Gastrocnemius medialis (tissue), 4 donors: Measurements from ENCODE around the gene MAPKAP1.

ENCODE experiments used
- CTCF ChIP-seq, 5 experiments: fragments of 450-650 bp in 3 of 5; fragments of 200-600 bp in 2 of 5; sonication (generic) in 2 of 5; IDR thresholded peaks in 4 of 5; conservative IDR thresholded peaks in 1 of 5; 1 replicate in 4 of 5; 2 replicates in 1 of 5; pipeline ENCODE4 v1.5.1; 2016 to 2019; ENCODE audit warnings: antibody characterized with exemption in 5 of 5, mild to moderate bottlenecking in 3 of 5, moderate library complexity in 3 of 5
- POLR2A ChIP-seq, 2 donors: fragments of 450-650 bp; IDR thresholded peaks; one replicate each; pipeline ENCODE4 v1.6.1; 2017; ENCODE audit warnings: antibody characterized with exemption in 2 of 2, mild to moderate bottlenecking in 2 of 2, moderate library complexity in 2 of 2

- TF ChIP-seq CTCF (IDR thresholded peaks at IDR 0.05 in 4 of 5, conservative IDR thresholded peaks at IDR 0.05 in 1 of 5) (no peak), POLR2A (IDR thresholded peaks at IDR 0.05) (no peak)
Measured at GRCh38 chr9:125748446-125749099, 41.6 kb upstream of the MAPKAP1 start.
